ENCODE measurements around the gene CEP350.
"Not testable (repeated sequence)": the region's sequence is repeated elsewhere in the genome, so short reads cannot be mapped to it uniquely, and the experiment has no call there.

The CEP350 gene

DNA sequence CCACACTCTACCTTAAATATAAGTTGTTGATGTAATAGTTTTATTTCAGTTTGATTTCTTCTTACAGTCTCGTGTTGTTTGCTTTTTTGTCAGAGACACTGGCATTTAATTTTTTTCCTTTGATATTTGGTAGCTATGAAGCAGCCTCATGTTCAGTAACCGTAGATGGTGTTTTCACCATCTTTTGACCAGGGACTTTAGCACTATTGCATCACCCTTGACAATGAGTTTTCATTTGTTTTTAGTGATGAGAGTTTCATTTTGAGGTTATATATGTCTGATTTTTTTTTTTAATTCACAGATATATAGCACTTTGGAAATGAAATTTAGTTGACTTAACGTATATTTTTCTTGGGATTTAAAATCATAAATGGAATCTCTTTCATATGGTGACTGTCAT is 36.2 kb downstream of the CEP350 start:
- DNase-seq, result no peak

DNA sequence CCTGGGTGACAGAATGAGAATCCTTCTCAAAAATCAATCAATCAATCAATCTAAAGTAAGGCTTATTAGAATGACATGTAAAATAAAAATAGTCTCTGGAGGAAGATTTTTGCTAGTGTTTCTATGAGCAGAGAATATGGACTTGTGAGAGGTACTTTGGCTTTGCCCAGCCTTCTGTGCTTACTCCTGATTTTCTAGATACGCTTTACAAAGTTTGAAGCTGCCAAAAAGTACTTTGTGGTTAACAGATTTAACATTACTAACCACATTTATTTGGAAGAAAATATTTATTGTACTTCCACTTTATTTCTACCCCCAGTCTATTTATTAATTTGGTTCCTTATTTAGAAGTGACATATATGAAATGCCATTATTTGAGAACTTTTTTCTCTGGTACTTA is 41.0 kb downstream of the CEP350 start:
- DNase-seq, result no peak

DNA sequence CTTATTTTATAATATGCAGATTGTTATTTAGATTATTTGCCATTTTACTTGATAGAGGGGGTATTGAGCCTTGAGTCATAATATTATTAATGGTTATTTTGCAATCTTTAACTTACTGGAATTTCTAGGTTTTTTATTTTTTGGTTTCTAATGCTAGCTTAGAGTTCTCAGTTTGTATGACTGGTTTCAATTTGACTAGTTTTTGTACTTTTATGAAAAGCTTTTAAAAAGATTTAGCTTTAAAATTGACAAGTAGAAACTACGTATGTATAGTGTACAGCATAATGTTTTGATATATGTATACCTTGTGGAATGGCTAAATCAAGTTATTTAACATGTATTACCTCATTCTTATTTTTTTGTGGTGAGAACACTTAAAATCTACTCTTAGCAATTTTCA is 41.5 kb downstream of the CEP350 start:
- DNase-seq, result no peak

DNA sequence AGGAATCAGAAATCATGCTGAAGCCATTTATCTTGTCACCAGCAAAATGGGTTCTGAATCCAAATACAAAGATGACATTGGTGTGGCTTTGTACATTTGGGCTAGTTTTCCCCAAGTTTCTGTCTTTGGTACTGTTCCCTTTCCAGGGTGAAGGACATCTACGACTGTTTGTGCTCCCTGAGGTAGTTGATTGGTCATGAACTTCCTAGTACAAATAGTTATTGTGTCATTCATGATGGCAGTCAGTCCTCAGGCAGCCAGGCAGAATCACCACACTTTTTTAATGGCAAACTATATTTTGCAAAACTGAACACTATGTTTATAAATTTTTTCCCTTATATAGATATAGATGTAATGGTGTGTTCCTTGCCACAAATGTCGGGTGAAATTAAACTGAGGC is 46.0 kb downstream of the CEP350 start:
- no peak for DNase-seq

DNA sequence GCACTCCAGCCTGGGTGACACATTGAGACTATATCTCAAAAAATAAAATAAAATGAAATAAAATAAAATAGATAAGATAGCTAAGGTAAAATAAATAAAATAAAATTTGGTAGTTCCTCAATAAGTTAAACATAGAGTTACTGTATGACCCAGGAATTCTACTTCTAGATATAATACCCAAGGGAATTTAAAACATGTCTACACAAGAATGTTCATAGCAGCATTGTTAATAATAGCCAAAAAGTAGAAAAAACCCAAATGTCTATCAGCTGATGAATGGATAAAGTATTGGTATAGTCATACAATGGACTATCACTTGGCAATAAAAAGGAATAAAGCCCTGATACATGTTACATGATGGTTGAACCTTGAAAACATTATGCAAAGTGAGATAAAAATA is 47.8 kb downstream of the CEP350 start:
- DNase-seq, result no peak

DNA sequence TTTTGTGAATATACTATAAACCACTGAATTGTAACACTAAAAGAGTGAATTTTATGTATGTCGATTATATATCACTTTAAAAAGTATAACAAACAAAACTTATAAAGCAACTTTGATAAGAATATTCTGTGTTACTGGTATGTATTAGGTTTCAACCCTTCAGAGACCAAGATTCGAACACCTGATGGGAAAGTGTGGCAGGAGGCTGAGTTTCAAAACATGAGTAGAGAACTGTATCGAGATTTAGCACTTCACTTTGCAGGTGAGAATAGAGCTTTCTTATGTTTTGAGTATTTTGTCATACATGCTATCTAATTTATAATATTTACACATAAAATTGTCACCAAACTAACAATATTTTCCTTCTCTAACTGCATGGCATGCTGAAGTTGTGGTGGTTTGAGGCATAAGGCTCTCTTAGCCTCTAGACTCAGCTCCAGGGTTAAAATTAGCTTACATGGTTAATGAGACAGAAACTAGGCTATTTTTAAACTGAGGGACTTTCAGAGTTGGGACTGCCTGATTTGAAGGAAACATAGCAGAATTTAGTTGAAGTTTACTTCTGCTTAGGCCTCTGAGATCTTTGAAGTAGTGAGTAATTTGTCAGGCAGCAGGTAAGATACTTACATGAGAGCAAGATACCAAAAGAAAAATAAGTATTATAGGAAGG is 48.6 kb downstream of the CEP350 start:
- no peak for DNase-seq

DNA sequence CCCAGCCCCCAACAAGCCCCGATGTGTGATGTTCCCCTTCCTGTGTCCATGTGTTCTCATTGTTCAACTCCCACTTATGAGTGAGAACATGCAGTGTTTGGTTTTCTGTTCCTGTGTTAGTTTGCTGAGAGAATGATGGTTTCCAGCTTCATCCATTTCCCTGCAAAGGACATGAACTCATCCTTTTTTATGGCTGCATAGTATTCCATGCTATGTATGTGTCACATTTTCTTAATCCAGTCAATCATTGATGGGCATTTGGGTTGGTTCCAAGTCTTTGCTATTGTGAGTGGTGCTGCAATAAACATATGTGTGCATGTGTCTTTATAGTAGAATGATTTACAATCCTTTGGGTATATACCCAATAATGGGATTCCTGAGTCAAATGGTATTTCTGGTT is 52.2 kb downstream of the CEP350 start:
- not testable (repeated sequence) for DNase-seq

DNA sequence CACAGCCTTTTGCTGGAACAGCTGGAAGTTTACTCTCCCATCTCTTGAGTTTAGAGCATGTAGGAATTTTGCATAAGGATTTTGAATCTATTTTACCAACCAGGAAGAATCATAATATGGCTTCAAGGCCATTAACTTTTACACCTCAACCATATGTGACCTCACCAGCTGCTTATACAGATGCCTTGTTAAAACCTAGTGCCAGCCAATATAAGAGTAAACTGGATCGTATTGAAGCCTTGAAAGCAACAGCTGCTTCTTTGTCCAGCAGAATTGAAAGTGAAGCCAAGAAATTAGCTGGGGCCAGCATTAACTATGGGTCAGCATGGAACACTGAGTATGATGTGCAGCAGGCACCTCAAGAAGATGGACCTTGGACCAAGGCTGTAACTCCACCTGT is 65.4 kb downstream of the CEP350 start:
- no peak for DNase-seq

DNA sequence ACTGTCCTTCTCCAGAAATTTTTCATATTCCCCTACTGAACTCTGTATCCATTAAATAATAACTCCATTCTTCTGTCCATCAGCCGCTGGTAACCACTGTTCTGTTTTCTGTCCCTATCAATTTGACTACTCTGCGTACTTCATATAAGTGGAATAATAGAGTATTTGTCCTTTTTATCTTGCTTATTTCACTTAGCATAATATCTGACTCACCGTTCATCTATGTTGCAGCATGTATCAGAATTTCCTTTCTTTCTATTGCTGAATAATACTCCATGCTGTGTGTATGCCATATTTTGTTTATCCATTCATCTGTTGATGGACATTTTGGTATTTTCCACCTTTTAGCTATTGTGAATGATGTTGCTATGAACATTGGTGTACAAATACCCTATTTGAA is 71.9 kb downstream of the CEP350 start:
- no peak for DNase-seq

DNA sequence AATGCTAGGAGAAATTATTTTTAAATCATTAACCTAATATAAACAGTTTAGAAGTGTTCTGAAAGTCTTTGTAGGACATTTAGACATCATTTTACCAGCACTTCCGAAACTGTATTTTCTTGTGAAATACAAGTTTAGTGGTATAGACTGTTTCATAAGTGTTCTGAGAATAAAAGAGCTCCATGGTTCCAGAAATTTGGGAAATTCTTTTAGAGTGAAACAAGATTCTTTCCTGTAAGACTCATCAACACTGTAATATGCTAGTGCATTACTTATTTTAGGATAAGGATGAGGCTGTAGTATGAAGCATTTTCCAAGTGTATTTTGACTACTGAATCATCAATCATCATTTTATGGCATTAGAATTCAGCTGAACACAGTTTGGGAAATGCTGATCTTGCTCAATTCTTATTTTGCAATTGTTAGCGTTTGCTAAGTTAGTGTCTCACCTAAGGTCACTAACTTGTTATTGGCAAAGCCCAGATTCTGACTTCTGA is 73.4 kb downstream of the CEP350 start:
- no peak for DNase-seq

DNA sequence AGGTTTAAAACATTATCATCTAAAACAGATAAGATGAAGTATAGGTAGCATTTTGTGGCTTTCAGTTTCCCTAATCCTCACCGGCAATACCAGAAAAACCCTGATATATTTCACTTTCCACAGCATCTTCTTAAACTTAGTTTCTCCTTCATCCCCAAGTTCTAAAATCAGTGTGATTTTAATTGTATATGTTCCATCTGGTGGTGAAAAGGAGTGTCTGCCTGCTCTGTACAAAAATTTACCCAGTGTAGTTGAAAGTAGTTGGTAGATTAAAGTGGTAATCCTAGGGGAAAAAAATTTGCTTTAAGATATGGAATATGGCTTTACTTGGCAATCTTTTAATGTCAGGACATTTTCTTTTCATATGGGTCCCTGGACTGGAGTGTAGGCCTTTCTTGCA is 74.3 kb downstream of the CEP350 start:
- DNase-seq, result no peak

DNA sequence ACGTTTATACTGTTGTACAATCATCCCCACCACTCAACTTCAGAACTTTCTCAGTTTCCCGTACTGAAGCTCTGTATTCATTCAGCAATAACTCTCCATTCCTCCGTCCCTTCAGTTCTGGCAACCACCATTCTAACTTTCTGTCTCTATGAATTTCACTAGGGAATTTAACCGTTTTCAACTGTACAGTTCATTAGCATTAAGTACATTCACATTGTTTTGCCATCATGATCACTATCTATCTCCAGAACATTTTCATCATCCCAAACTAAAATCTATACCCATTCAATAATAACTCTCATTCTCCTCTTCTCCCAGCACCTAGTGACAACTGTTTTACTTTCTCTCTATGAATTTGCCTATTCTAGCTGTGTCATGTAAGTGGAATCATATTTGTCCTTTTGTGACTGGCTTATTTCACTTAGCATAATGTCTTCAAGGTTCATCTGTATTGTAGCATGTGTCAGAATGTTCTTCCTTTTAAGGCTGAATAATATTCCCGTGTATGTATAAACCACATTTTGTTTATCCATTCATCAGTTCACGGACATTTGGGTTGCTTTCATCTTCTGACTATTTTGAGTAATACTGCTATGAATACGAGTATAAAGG is 75.0 kb downstream of the CEP350 start:
- no peak for DNase-seq

DNA sequence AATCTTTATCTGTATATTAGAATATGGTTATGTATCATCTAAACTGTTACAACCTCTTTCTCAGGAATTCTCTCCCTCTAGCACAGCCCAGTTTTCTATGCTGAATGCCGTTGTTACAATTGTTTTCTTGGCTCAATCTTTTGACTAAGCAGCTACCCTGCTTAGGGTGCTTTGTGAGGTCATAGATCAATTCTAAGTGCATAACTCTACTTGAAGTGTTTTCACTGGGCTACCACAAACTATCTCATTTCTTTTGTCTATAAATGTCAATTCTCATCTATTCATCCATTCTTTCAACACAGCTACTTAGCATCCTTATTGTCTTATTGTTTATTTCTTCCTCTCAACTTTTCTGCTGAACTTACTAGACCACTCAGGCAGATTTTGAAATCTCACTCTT is 77.1 kb downstream of the CEP350 start:
- DNase-seq, result no peak

DNA sequence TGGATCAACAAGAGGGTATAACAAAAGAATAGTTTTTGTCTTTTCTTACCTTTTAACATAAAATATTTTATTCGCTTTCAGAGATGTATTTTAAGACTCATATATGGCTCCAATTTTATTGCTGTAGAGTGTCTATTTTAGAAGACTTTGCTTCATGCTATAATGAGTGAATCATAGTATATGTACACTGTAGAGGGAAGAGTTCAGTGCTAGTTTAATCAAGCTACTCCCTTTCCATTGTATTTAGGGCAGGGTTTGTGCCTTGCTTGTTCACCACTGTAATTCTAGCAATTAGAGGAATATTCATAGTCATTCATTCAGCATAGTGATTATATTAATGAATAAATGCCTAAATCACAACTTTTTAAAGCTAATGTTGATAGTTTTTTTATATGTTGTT is 78.8 kb downstream of the CEP350 start:
- DNase-seq, result no peak

DNA sequence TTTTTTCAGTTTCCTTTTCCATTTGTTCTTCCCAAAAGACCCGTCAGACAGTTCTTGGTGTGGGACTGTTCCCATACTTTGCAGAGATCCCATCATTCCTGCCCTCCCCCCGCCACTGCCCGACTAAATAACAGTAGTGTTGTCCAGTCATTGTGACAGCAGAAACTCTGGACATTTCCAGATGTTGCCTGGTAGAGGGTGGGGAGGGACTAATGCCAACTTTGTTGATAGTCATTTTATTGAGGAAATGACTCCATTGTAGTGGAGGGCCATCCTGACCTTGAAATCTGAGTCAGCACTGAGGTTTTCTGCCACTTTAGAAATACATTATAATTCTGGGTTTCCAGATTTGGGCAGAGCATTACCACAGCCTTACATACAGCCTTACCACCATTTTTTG is 85.4 kb downstream of the CEP350 start:
- no peak for DNase-seq

DNA sequence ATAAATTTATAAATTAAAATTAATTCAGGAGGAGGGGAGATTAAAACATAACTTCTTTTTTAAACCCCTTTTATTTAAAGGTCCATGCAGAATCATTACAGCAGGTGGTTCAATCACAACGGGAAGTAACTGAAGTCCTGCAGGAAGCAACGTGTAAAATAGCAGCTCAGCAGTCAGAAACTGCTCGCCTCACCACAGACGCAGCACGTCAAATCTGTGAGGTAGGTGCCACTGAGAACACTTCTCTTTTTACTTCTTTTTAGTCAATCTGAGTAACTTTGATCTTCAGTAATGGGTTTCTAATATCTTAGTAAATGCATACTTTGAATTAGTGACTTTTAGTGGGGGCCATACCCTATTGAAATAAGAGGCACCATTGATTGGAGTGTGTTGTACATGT is 87.0 kb downstream of the CEP350 start:
- DNase-seq, result no peak

DNA sequence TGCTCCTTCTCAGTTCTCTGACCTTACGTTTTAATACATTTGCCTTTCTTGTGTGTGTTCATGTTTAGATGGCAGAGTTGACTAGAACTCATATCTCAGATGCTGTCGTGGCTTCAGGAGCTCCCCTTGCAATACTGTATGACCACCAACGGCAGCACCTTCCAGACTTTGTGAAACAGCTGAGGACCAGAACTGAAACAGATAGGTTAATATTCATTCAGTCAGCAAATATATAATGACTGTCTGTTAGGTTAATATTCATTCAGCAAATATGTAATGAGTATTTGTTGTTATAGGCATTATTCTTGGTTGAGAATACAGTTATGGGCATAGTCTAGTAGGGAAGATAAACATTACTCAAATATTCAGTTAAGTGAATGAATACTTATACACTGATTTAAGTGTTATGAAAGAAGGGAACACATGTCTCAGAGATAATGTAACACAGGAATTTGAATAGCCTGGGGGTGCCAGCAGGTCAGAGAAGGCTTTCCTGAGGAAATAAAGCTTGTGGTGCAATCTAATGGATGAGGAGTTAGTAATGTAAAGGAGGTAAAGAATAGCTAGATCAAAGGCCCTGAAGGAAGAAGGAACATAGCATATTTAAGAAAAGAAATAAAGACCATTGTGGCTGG is 88.5 kb downstream of the CEP350 start:
- no peak for DNase-seq

DNA sequence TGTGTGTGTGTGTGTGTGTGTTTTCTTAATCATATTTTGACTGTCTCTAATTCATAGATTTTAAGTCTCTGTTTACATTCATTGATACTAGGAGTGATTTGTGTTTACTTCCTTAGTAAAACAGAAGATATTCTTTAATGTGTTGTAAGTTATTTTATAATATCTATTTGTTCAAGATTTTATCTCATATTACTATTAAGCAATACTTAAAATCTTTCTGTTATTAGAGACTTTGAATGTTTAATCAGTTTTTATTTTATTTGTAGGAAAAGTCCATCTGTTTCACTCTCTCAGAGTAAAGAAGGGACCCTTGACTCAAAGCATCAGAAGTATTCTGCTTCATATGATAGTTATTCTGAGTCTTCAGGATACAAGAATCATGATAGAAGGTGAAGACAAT is 89.2 kb downstream of the CEP350 start:
- no peak for DNase-seq

DNA sequence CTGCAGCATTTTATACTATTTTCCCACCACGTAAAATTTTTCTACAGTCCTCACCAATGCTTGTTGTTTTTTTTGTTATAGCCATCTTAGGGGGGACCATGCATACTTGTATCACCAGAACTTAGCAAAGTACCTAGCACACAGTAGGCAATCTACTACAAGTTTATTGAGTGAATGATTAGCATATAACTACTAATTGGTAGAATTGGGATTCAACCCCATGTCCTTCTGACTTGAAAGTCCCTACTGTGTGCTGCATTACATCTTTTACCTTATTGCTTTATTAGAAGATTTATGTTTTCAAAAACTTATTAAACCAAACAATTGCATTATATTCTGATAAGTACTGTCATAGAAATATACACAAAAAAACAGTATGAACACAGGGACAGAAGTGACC is 92.1 kb downstream of the CEP350 start:
- DNase-seq, result no peak

DNA sequence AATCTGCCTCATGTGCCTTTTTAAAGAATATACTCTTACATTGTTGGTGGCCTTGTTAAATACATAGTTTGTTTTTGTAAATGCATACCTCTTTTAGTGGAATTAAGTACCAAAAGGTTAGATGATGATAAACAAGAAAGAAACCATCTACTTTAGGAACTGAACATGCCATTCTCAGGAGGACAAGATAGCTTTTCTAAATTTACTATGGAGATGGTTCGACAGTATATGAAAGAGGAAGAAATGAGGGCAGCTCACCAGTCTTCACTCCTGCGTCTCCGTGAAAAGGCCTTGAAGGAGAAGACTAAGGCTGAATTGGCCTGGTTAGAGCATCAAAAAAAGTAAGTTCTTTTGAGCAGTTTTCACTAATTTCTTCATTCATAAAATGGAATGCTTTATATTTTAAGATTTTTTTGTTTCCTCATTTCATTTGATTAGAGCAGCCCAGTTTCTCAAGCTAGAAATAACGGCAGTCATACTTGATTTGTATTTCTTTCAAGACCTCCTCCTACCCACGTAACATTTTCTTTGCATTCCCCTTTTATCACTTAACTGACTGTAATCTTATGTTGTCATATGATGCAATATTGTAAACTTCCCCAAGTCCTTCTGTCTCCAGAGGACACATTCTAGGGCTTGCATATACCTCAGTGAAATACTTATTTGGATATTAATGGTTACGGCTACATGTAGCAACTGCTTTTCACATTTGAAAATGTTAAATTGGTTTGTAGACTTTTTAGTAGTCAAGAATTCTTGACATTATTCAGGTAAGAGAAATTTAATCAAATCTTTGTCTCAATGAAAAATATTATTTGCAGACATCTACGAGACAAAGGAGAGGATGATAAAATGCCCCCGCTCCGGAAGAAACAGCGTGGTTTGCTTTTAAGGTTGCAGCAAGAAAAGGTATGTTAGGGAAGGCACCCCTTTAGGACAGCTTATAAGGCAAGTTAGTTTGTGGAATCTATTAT is 99.3 kb downstream of the CEP350 start:
- no peak for DNase-seq

DNA sequence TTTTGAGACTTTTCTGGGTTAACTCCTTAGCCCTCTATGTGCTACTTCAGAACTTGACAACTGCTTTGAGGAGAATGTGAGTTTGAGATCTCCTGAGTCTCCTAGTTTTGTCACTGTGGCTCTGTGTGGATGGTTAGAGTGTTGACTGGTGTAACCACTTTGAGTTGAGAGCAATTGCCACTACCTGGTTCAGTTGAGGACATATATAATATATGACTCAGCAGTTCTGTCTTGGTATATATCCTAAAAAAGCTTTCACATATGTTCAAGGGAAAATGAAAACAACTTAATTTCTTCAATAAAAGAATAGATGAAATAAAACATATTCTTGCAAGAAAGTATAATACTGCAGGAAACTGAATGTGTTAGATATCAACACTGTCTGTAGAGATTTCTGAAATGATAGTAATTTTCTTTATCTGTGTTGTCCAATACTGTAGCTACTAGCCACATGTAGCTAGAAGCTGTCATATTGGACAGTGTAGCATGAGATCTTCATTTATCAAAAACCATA is 103.3 kb downstream of the CEP350 start:
- no peak for DNase-seq

DNA sequence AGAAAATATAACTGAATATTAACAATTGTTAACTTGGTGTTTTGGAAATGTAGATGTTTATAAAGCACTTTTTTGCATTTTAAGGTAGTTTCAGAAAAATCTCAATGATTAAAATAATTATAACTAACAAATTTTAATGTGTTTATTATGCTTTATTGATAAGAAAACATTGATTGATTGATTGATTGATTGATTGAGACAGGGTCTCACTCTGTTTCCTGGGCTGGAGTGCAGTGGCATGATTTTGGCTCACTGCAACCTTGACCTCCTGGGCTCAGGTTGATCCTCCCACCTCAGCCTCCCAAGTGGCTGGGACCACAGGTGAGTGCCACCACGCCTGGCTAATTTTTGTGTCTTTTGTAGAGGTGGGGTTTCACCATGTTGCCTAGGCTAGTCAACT is 106.4 kb downstream of the CEP350 start:
- DNase-seq, result no peak

DNA sequence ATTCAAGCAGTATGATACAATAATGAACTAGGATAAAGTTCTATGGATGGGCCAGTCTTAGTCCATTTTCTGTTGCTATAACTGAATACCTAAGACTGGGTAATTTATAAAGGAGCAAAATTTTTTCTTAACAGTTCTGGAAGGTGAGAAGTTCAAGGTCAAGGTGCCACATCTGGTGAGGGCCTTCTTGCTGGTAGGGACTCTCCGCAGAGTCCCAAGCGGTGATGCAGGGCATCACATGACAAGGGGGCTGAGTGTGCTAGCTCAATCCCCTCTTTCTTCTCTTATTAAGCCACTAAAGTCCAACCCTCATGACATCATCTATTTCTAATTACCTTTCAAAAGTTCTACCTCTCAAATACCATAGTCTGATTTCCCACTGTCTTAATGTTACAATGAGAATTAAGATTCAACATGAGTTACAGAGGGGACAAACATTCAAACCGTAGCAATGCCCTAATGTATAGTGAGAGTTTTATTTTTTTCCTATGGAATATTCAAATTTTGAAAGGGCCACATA is 107.9 kb downstream of the CEP350 start:
- no peak for DNase-seq

Measured in stimulated activated CD4-positive, alpha-beta T cell treated with anti-CD3 and anti-CD28 coated beads, Interleukin-4, amount 100 ng/mL, for 24 hours (primary cell).